WERI-Rb-1 (cell line): ENCODE data around the gene MYL1.

Experiments
- DNase-seq: peaks from one replicate; pipeline ENCODE4 v3.0.0-alpha.2; 2020
- H3K27ac ChIP-seq: fragments of 250-450 bp; sonication (Bioruptor Pico); 2 replicates; pipeline ENCODE4 v1.5.1; 2020; ENCODE audit warnings: mild to moderate bottlenecking, moderate library complexity
- H3K27me3 ChIP-seq: fragments of 250-450 bp; sonication (Bioruptor Pico); 2 replicates; pipeline ENCODE4 v1.5.1; 2021; ENCODE audit warnings: mild to moderate bottlenecking, low read depth, moderate library complexity; ENCODE audit not compliant: insufficient read depth, severe bottlenecking
- H3K36me3 ChIP-seq: fragments of 250-450 bp; sonication (Bioruptor Pico); 2 replicates; pipeline ENCODE4 v1.5.1; 2020; ENCODE audit warnings: mild to moderate bottlenecking, moderate library complexity
- H3K4me3 ChIP-seq: 2 replicates; pipeline ENCODE4 v1.5.1; 2011; ENCODE audit warnings: low read depth, mild to moderate bottlenecking, control low read depth, low read length
- H3K9me3 ChIP-seq: fragments of 250-450 bp; sonication (Bioruptor Pico); 2 replicates; pipeline ENCODE4 v1.5.1; 2021; ENCODE audit warnings: mild to moderate bottlenecking, moderate library complexity; ENCODE audit not compliant: severe bottlenecking
- TF ChIP-seq, protein P1 (sequence below): IDR thresholded peaks from 2 replicates; pipeline ENCODE4 v1.5.1; 2011; ENCODE audit warnings: low read depth, mild to moderate bottlenecking, control low read depth, inconsistent platforms, low read length

MYL1 gene

DNA sequence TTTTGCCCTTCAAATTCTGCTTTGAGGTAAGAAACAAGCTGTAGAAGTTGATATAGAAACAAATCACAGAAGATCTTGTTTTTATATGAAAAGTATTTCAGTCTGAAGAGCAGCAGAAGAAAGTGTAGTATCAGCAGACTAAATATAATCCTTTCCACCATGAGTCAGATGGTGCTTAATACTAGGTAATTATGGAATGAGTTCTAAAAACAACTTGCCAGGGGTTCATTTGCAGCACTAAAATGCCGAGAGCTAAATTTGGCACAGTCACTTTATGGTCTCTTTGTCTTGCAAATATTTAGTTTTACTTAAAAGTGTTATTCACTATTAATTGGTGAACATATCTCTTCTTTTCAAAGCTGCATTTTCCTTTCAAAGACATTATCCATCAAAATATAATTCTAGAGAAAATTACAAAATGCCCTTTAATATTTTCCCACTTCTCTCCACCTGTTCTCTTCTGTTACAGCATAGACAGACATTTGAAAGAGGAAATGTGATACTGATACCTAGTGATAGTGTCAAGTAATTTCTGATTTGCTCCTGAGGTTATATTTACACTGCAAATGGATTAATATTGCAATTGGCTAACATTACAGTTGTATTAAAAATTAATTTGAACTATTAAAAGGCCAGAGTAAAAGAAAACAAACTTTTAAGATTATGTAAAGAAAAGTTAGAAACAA, 5.3 kb downstream of the MYL1 start:
- Histone ChIP-seq H3K9me3 (no peaks in the 10 kb centered on the region), H3K27ac (no peak overlapping the region), H3K27me3 (no peaks in the 10 kb centered on the region), H3K36me3 (no peaks in the 10 kb centered on the region), H3K4me3 (no peak overlapping the region)
- TF ChIP-seq, protein P1, sequence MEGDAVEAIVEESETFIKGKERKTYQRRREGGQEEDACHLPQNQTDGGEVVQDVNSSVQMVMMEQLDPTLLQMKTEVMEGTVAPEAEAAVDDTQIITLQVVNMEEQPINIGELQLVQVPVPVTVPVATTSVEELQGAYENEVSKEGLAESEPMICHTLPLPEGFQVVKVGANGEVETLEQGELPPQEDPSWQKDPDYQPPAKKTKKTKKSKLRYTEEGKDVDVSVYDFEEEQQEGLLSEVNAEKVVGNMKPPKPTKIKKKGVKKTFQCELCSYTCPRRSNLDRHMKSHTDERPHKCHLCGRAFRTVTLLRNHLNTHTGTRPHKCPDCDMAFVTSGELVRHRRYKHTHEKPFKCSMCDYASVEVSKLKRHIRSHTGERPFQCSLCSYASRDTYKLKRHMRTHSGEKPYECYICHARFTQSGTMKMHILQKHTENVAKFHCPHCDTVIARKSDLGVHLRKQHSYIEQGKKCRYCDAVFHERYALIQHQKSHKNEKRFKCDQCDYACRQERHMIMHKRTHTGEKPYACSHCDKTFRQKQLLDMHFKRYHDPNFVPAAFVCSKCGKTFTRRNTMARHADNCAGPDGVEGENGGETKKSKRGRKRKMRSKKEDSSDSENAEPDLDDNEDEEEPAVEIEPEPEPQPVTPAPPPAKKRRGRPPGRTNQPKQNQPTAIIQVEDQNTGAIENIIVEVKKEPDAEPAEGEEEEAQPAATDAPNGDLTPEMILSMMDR, result no peak
- no peak for DNase-seq

DNA sequence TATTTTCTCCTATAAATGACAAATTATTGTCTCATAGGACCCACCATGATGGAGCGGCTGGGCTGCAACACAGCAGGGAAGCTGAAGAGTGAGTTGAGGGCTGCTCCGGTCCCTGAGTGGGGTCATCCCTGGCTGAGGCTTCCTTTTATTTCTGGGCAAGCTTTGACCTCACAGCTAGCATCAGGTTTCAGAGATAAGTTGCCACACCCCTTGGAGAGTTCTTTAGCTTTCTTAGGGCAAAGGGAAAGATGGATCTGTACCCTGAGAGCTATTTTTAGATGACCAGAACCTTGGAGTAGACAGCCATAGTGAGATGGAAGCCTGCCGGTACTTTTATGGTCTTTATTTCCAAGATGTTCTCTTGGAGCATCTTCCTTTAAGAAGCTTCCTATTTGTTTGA, 11.5 kb downstream of the MYL1 start:
- no peaks in the 10 kb centered on the region for H3K36me3 ChIP-seq
- no peaks in the 10 kb centered on the region for H3K27me3 ChIP-seq
- H3K27ac ChIP-seq, result no peak overlapping the region
- no peak for DNase-seq
- no peak overlapping the region for H3K4me3 ChIP-seq
- TF ChIP-seq, protein P1, result no peak
- no peaks in the 10 kb centered on the region for H3K9me3 ChIP-seq

DNA sequence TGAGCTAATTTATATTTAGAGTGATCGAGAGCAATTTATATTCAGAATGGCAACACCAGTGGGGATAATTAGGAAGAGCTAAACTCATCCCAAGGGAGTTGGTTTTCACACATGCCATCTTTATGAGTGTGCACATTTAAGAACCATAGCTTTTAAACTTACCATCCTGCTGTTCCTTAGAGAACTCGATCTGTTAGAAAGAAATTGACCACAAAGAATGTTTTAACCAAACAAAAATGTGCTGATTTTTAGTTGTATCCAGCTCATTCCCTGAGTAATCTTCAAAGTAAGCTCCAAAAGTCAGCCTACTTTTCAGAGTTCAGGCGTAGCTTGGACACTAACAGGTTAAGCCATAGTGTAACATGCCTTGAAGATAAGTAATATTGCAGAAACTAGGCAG, 12.6 kb downstream of the MYL1 start:
- DNase-seq, result no peak
- Histone ChIP-seq H3K9me3 (no peaks in the 10 kb centered on the region), H3K36me3 (no peaks in the 10 kb centered on the region), H3K4me3 (no peak overlapping the region), H3K27me3 (no peaks in the 10 kb centered on the region), H3K27ac (no peak overlapping the region)
- TF ChIP-seq, protein P1, result no peak

DNA sequence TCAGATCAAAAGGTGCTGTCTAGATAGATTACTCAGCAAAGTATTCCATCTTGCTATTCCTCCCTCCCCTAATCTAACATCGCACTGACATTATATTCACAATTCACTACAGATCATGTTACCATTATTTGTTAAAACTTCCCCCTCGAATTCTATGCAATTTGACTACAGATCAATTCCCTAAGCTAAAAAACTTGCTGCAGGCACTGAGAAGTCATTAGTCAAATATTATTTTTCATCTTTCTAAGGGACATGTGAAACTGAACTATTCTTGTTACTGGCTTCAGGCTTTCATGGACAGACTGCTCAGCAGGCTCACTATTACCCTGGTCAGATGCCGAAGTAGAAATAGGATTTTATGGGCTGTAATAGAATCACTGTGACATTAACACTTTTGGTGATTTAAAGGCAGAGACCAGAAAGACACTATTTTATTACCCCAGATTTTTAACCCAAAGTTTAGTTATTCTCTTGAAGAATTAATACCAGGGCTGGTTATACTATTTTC, 15.1 kb downstream of the MYL1 start:
- TF ChIP-seq, protein P1, result no peak
- Histone ChIP-seq H3K27ac (no peak overlapping the region), H3K27me3 (no peaks in the 10 kb centered on the region), H3K4me3 (no peak overlapping the region), H3K36me3 (no peaks in the 10 kb centered on the region), H3K9me3 (no peaks in the 10 kb centered on the region)
- no peak for DNase-seq

DNA sequence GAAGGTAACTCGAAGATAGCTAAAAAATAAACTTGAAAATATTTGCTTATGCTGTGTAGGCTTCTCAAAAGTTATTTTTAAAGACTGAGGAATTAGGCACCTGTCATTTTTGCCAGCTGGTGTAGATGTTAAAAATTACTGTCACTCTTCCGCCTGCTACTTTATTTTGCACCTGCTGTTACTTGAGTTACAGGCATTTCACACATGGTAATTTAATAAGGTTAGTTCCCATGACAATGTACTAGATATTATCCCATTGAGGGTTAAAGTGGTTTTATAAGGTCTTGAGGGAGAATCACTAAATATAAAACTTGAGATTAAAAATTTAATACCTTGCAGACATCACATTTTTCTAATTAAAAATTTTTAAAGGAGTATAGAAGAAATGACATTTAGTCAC, 26.6 kb downstream of the MYL1 start:
- no peaks in the 10 kb centered on the region for H3K36me3 ChIP-seq
- TF ChIP-seq, protein P1, result no peak
- H3K4me3 ChIP-seq, result no peak overlapping the region
- no peak overlapping the region for H3K27ac ChIP-seq
- H3K9me3 ChIP-seq, result no peaks in the 10 kb centered on the region
- H3K27me3 ChIP-seq, result no peaks in the 10 kb centered on the region
- no peak for DNase-seq

DNA sequence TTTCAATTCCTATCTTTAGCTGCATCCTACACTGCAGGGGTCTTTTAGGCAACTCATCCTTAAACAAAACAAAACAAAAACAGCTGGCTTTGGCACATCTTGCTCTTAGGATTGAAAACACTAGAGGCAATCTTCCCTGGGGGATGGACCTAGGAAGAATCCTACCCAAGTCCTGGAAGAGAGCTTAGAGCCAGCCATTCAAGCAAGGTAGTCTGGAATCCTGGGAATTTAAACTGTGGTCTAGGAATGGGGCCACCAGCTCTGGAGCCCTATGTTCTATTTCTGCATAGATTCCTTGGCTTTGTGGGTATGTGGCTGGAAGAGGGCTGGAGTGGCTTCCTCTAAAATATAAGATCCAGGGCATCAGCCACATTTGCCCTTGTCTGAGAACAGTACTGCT, 27.7 kb downstream of the MYL1 start:
- no peak overlapping the region for H3K4me3 ChIP-seq
- DNase-seq, result no peak
- no peaks in the 10 kb centered on the region for H3K36me3 ChIP-seq
- H3K27ac ChIP-seq, result no peak overlapping the region
- H3K27me3 ChIP-seq, result no peaks in the 10 kb centered on the region
- H3K9me3 ChIP-seq, result no peaks in the 10 kb centered on the region
- TF ChIP-seq, protein P1, result no peak
